ENCODE data around the gene DPP6.

DPP6 gene

DNA sequence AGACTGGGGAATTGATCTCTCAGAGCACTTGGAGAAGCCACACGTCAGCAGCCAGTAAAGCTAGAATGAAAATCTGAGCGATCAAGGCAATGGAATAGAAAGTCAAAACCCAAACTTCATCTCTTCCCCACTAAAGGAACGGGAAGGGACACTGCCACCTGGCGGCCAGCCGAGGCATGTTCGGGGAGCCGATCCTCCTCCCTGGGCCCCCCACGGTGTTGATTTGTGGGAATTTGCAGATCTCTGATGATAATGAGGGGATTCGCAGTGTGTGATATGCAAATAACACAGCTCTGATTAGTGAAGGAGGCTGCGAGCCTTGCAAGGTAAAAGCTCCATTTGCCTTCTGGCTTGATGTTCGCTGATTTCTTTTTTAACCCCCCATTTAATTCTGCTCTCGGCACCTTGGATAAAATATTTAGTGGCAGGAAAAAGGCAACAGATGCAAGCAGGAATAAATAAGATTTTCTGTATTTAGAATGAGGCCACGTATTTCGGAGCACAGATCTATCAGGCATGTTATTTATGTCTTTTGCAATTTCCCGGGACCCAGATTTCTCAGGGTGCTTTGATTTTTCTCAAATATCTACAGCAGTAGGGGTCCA lies 692.2 kb downstream of the DPP6 start:
- DNase-seq, result peak; percentile 72

DNA sequence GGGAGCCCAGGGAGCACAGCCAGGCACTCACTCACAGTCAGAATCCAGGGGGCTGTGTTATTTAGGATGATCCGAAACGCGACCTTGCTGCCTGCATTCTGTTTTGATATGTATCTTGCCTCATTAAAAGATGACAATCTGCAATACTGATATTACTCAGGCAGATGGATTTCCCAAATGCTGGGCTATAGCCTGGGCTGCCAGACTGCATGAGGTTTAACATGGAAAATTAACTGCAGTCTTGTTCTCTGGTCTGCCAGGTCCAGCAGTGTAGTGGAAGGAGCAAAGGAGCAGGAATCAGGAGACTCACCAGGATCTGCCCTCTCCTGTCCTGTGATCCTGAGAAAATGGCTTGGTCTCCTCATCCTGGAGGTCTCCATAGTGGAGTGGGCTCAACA lies 692.7 kb downstream of the DPP6 start:
- no peak for DNase-seq

DNA sequence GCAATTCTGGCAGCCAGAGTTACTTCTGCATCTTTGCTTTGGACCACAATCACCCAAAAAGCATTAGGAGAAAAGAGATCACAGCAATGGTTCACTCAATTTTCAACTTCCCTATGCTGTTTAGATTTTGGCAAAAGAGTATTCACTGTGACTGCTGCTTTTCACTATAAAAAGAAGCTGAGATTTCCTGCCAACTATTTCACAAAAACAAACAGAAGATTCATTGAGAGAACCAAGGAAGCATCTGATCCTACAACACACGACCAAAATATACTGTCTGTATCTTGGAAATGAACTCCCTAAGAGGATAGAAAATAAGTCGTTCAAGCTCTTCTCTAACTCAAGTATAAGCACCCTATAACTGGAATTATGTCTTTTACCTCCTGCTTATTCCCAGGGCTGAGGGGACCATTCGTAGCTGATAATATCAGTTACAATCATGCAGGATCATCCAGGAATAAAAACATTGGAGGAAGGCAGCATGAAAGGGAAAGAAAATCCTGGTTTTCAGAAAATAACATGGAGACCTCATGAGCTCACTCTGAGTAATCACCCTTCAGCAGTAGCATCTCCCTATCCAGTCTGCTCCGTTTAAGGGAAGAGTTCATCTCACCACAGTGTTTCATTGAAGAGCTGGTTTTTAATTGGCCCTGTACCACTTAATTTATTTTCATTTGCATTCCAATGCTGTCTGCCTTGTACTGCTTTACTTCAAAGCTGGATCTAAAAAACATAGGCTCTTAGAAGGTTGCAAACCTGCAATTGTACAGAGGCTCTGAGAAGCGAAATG lies 694.6 kb downstream of the DPP6 start:
- peak; percentile 70 for DNase-seq

DNA sequence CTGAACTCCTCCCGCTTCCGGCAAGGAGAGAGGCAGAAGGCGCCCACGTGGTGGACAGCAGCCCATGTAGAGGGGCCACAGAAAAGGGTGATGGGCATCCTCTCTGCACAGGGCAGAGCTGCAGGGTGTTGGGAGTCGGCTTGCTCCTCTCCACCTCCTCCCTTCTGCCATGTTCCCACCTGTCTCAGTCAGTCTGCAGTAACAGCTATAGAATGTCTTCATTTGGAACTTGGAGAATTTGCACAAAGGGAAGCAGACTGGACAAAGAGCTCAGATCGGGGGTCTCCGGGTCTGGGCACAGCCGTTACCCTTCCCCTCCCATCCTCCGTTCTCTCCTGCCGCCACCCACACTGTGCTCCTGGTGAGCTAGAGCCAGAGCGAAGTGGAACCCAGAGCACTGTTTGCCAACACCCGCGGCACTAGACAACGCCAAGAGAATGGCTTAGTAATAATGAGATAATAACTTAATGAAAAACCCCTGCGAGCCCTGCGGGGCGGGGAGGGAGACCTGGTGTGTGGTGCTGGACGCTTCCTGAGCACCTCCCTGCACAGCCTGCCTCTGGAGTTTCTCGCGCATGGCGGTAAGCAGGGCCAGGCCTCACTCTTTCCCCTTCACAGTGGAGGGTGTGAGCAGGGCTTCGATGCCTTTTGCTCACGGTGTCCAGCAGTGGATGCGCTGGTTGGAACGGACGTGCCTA lies 696.0 kb downstream of the DPP6 start:
- no peak for DNase-seq

DNA sequence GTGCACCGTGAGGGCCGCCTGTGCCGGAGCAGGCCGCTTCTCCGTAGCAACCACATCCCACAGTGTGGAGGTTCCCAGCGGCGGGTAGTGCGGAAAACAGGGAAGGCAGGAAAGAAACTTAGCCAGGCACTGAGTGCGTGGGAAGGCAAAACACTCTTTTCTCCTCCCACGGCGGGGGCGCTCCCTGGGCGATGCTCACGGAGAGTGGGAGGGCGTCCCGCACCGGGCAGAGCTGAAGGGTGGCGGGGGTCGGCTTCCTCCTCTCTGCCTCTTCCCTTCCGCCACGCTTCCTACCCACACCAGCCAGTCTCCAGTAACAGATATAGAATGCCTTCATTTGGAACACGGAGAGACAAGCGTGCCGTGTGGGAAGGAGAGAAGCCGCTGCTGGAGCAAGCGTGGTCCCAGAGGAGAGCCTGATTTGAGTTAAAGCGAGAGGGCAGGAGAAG lies 698.2 kb downstream of the DPP6 start:
- no peak for DNase-seq

DNA sequence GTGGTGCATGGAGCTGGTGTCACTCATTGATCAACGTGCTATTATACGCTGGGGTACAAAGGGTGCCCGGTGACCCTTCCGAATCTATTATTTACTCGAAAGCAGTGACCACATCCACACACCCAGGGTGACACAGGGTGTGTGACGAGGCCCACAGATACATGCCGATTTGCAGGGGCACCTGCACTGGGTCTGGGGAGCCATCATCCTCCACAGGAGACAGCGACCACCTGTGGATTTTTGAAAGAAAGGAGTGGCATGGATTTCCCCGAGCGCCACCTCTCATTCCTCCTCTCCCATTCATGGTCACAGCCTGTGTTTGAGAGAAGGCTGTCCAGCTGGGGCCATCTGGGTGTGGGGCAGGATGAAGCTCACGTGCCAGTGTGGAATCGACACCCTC lies 701.0 kb downstream of the DPP6 start:
- DNase-seq, result no peak

DNA sequence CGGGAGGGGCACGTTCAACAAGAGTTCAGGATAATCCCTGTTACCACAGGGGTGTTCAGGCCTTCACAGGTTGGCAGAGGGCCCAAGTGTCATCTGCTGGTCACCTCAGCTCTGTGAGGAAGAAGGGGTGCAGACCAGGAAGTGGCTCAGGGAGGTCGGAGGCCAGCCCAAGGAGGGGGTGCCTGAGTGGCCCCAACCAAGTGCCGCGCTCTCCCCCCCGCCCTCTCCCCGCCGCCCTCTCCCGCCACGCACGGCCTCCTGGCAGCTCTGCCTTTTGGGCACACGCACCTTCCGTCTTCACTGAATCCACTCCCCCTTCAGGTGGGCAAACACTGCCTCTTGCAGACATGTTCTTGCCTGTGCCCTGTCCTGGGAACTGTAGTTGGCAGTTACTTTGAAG lies 705.6 kb downstream of the DPP6 start:
- no peak for DNase-seq

DNA sequence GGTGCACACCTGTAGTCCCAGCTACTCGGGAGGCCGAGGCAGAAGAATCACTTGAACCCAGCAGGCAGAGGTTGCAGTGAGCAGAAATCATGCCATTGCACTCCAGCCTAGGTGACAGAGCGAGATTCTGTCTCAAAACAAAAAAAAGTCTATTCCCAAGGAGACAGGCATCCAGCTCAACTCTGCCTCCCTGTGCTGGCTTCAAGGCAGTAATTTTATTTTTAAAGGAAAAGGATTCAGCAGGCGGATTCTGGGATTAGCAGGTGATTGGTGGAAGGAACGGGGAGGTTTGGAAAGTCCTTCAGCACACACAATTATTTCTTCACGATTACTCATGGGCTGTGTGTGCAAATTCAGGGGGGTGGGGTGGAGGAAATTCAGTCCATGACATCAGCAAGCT lies 707.8 kb downstream of the DPP6 start:
- DNase-seq, result no peak

DNA sequence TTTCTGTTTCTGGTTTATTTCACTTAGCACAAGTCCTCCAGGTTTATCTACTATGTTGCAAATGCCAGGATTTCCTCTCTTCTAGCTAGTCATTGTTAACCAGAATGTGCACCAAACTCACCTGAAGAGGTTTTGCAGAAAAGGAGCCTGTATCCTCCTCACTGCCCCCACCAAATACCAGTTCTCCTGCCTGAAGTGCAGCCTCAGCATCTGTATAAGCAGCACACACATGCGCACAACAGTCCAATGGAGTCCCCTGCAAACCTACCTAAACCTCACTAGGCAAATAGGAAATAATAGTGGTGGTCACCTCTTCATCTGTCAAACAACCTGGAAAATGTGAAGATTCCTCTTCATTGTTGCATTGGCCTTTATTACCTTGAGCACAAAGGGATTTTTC lies 712.9 kb downstream of the DPP6 start:
- no peak for DNase-seq

DNA sequence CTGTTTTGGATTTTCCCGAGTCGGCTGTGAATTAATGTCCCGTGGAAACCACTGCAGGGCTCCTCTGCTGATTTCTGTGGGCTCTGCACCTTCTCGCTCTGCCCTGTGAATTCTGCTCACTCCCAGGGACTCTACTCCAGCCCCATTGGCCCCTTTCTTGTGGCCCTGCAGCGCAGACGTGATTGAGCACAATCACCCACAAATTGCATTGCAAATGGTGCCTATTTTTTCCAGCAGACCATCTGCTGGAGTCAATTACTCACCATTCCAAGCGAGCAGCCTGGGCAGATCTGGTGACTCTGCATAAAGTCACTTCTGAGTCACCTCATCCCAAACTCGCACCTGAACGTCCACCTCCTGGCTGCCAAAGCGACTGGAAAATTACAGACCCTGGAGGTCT lies 714.9 kb downstream of the DPP6 start:
- DNase-seq, result no peak

DNA sequence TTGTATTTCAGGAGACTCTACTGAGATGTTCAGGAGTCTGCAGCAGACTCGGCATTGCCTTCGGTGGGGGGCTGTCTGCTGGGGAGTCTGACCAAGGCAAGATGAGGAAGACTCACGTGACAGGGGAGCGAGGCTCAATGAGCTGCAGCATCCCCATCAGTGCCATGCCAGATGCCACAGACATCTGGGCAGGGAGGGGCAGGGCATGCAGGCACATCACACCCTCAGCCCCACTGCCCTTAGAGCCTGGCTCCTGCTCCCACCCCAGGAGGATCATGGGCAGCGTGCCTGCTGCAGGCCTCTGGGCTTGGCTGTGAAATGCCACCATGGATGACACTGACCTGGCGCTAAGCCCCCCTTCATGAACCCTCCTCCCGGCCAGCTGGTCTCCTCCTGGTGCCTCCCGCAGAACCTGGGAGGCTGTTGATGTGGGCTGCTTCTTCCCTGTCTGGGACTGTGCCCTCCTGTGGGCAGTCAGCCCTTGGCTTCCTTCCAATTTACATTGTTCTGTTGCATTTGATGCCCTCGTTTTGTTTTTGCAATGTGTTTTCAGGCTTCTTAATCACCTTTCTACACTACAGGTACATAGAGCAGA lies 715.7 kb downstream of the DPP6 start:
- no peak for DNase-seq

DNA sequence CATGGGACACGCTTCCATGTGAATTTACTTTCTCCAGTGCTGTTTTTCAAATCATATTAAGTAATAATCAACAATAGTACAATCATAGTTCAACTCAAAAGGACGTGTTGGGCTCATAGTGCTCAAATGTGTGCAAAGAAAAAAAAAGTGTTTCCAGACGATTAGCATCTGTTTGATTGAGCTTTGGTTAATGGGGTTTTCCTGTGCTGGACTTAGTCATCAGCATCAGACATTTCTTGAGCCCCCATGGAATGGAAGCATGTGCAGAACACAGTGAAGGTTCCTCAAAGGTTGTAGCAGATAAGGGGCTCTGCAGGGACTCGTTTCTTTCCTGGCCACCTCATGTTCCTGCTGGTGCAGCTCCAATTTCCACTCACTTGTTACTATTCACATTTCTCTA lies 716.8 kb downstream of the DPP6 start:
- no peak for DNase-seq

DNA sequence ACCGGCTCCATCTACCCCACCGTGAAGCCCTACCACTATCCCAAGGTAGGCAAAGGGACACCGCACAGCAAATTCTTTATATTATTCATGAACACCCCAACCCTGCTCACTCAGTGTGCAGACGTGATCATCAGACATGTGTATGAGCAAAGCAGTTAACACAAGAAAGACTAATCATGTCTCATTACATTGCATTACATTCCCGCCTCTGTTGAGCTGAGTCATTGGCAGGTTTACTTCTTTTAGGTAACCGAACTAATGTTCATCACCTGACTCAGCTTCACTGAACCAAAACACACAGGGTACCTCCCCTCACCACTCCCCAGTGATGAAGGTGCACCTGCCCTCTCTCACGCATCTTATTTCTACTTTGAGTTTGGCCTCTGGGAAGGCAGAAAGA lies 717.3 kb downstream of the DPP6 start:
- DNase-seq, result no peak

DNA sequence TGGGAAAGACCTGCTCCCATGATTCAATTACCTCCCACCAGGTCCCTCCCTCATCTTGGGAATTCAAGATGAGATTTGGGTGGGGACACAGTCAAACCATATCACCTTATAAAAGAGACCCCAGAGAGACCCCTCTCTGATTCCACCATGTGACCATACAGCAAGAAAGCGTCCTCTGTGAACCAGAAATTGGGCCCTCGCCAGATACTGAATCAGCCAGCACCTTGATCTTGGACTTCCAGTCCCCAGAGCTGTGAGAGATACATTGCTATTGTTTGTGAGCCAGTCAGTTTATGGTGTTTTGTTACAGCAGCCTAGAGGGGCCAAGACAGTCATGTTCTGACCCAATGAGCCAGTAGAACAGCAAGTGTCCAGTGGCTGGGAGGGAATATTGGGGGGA lies 718.2 kb downstream of the DPP6 start:
- DNase-seq, result no peak

DNA sequence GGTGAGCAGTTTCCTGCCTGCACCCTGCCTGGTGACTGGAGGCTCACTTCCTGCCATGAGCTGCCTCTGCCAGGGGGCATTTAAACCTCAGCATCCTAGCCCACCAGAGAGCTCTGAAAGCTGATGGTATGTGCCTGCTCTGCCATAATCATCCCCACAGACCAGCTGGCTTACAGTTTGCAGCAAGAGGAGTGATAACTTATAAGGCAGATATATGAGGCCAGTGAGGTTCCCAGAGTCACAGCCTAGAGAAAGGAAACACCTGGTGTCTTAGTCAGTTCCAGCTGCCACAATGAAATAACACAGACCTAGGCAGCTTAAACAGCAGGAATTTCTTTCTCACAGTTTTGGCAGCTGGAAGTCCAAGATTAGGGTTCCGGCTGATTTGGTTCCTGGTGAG lies 718.8 kb downstream of the DPP6 start:
- no peak for DNase-seq

DNA sequence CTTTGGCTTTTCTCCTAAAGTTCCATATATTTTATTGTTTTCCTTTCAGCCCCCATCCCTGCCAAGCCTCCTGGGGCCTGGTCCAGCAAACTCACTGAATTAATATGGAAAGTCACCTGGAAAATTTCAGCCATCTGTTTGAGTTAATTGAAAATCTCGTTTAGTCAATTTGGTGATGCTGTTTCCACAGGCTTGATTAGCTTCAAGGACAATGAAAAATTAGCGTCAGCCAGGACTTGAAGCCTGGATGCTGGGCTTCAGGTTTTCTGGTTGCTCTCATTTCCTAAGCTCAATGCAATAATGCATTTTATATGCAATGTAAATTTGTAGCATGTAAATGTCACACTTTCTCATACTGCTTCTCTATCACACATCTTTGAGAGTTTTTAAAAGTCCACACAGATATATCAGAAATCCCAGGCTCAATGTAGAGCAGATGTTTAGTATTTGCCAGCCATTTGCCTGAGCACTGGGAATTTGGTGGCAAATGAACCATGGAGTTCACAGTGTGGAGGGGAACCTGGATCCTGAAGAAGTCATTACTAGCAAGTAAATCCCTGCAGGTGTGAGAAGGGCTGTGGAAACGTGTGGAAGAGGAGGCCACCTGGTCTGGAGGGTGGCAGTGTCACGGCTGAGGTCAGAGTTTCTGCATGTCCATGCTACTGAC lies 722.2 kb downstream of the DPP6 start:
- DNase-seq, result no peak

DNA sequence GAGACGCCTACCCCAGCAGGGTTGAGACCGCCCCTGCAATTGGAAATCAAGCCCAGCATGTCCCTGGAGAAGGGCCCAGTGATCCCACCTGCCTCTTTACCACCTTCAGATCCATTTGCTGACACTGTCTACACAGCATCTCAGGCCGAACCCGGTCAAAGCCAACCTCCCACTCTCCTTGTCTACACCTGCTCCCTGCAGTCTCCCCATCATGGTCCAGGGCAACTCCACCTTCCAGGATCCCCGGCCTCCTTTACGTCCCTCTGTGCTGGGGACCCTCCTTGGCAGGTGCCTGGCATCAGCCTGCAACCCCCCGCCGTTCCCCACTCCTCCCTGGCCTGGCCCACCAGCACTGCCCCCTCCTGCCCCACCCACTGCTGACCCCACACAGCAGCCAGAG lies 723.5 kb downstream of the DPP6 start:
- no peak for DNase-seq

DNA sequence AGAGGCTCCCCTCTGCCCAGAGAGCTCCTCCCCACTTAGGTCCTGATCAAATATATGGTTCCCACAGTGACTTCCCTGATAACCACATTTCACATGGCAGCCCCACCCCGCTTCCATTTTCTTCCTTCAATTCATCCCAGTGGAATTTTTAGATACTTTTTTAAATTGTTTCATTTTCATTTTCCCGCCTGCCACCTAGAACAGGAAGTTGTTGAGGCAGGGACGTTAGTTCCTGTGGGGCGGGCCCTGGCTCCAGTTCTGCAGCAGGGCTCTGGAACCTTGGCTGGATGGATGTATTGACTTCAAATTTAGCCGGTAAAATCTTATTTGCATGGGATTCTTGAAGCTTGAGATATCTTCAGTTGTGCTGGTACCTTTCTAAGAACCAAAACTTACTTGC lies 724.2 kb downstream of the DPP6 start:
- DNase-seq, result no peak

DNA sequence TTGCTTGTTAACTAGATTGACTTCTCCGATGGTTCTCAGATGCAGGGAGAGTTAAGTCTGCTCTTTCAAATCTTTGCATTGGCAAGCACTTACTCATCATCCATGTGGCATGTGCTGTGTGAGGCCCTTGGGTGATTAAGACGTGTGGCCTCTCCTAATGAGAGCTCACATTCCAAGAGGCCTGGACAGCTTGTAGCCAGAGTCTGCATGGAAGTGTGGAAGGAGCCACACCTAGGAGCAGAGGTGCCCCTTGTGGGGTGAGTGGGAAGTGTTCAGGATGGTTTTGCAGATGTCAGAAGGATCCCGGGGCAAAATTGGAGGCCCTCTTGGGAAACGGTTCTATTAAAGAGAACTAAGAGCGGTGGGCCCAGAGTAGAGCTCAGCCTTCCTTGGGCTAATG lies 724.8 kb downstream of the DPP6 start:
- DNase-seq, result no peak

DNA sequence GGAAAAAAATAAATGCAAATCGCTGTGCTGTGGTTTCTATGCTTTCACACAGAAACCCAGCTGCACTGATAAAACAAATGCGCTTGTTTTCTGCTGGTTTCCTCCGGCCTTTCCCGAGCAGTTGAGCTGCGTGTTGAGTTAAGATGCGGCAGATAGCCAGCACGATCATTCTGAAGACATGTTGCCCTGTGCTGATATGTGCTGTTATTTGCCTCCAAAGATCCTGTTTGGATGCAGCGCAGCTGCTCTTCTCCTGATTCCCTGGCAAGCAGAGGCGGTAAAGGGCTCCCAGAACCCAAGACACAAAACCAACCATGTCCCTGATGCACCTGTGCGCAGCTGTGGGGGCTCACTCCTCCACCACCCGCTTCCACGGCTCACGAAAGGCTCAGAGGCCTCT lies 725.3 kb downstream of the DPP6 start:
- peak; percentile 57 for DNase-seq

DNA sequence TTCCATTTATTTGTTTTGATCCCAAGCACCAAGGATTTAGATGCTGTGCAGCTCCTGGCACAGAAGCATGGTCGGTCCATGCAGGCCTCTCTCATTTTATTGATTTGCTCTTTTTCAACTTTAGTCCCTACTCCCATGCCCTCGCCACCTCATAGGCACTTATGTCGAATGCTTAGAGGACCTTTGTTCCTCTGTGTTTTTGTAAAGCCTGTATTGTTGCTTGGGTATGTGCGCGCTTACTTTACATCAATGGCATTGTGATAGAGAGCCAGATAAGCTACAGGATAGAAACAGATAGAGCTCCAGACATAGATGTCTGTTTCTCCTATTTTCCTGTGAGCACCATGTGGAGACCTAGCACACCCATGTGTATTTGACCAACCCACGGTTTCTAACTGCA lies 725.7 kb downstream of the DPP6 start:
- DNase-seq, result no peak

DNA sequence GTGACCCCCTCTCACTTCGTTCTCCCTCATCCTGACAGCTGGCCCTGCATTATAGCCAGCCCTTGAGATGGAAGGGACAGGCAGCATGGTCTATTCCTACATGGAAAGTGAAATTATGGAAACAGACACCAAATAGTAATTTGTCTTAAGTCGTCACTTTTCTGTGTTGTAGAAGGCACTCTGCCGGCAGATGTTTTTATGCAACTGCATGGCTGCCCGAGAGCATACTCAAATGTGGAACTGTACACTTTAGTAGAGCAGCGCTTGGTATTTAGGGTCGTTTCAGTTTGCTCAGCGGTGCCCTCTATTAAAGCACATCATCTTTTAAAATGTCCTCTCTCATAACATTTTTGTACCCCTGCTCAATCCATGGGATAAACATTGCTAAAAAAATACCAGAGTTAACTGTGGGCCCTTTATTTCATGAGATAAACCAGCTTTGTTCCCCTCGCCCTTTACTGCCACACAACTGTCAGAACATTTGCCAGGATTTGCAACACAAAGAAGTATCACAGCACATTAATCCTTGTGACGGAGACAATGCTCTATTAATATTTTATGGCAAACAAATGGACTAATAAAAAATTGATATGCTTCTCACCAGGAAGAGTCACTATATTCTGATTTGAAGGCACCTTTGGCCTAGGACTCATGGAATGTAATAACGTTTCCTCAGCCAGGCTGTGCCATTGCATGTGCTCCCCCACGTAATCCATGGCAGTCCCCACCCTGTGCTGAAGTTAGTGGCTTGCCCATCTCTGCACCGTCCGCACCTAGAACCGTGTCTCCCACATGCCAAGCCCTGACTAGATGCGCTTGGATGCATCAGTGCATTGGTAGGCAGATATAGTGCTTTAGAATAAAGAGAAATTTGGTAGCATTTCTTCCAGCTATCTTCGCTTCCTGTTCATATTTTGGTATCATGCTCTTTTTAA lies 729.4 kb downstream of the DPP6 start:
- DNase-seq, result peak; percentile 86

All from midbrain (tissue), 1 donor.